ENCODE data around the gene KLHL29. TPM values are rescaled to one million over a fixed set of nuclear protein-coding genes. Genes with fewer than 3 reads are reported as not detected.

Gene KLHL29
- total RNA-seq, 2 experiments from 2014 or later = 0.10 to 0.33 TPM

DNA sequence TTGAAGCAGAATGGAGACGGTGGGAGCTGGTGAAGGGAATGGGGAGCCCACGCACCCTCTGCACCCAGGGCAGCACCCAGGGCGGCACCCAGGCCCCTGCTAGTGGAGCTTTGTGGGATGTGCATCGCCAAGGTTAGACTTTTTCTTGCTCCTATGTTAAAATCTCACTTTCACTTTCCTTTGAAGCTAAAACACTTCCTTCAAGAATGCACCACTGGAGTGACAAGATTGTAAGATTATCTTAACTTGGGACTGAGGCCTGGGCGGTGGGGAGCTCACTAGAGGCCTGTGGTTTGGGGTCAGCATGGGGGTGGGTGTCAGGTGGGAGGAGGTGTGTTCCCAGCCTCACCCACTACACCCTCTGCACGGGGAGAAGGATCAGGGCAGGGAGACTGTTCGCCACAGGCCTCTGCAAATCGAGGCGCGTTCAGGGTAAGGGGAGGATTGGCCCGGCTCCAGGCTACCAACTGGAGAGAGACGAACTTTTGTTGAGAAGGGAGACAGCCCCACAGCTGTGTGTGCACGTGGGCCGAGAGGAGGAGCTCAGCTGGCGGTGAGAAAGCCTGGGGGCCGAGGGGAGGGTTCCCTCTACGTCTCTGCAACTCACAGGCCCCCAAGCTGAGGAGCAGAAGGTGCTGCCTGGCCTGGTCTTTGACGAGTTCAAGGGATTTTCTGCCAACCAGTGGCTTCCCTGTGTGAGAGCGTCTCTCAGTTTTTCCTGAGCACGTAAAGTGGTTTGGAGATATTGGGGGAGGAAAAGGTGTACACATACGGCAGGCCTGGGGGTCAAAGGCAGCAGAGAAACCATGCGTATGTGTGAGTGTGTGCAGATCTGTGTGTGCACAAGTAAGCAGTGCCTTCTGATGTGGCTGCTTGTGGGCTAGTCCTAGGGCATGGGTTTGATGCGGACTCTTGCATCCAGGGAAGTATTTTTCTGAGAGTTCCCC is 147.7 kb downstream of the KLHL29 start:
- peaks cover 24% of the 10 kb centered on the region for H3K4me1 Mint-ChIP-seq
- peak; percentile 38 for DNase-seq
- POLR2A ChIA-PET = interaction anchor here (0.7 kb wide), 1 partner anchor 21 kb away, joined by 3 read pairs; no protein-coding TSS in a partner anchor
- peak overlapping the region; percentile 74 for H3K27ac Mint-ChIP-seq
- H3K9me3 Mint-ChIP-seq = no peaks in the 10 kb centered on the region
- CTCF ChIA-PET = interaction anchor here (0.9 to 1.0 kb wide), 2 partner anchors 13 to 34 kb away, joined by 3 read pairs; no protein-coding TSS in a partner anchor
- H3K27me3 Mint-ChIP-seq = no peaks in the 10 kb centered on the region
- no peaks in the 10 kb centered on the region for H3K36me3 Mint-ChIP-seq (ENCODE audit: low read depth)
- peak overlapping the region; percentile 70 for H3K4me3 Mint-ChIP-seq

DNA sequence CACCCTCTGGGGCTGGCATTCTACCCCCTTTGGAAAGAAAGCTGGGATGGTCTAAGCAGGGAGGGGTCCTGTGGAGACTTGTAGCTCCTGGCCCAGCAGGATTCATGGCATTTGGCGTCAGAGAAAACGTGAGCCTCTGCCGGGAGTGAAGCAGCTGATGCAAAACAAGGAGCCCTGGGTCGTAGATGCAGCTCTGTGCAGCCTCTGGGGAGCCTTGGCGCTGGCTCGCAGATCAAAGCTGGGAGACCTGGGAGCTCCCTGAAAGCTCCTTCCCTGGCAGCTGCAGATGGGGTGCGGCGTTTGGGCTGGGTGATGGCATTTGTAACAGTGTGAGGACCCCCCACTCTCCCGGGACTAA is 148.3 kb downstream of the KLHL29 start:
- ChIA-PET POLR2A (no interaction called here), CTCF (no interaction called here)
- Mint-ChIP-seq H3K27ac (no peak overlapping the region), H3K4me3 (peak overlapping the region; percentile 70), H3K27me3 (no peaks in the 10 kb centered on the region), H3K9me3 (no peaks in the 10 kb centered on the region), H3K36me3 (ENCODE audit: low read depth) (no peaks in the 10 kb centered on the region), H3K4me1 (peaks cover 24% of the 10 kb centered on the region)
- no peak for DNase-seq

DNA sequence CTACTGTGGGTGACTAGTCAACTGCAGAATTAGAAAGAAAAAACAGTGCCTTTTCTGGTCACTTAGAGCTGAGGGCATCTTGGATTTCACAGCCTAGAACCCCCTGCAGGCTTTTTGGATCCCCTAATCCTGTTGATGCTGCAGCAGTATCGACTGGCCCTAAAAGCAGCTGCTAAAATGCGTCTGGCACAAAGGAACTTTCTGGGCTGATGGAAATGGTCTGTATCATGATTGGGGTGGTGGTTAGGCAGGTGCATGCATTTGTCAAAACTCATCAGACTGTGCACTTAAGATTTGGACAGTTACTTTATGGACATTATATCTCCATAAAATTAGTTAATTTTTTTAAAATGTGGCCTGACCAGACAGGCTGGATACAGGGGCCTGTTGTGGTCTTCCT is 149.8 kb downstream of the KLHL29 start:
- DNase-seq = no peak
- peaks cover 24% of the 10 kb centered on the region for H3K4me1 Mint-ChIP-seq
- no peak overlapping the region for H3K4me3 Mint-ChIP-seq

DNA sequence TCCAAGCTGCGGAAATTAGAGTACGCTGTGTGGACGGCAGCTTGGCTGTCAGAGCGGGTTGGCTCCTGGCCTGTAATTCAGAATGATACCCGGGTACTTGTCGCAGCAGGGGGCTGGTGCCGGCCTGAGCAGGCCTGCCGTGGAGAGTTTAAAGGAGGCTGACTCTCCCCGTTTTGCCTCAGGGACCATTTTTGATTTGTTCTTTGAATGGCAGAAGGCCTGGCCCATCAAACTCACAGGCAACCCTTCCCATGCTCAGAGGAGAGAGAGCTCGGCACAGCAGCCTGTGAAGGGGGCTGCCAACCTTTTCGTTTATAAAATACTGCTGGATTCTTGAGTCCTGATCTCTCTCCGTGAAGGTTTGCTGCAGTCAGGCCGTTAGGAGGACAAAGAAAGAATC is 151.3 kb downstream of the KLHL29 start:
- no peak overlapping the region for H3K27ac Mint-ChIP-seq
- no peaks in the 10 kb centered on the region for H3K9me3 Mint-ChIP-seq
- no peak for DNase-seq
- H3K27me3 Mint-ChIP-seq = peaks cover 2% of the 10 kb centered on the region
- no peak overlapping the region for H3K4me3 Mint-ChIP-seq
- H3K4me1 Mint-ChIP-seq = peaks cover 23% of the 10 kb centered on the region
- ChIA-PET CTCF (no interaction called here), POLR2A (no interaction called here)
- no peaks in the 10 kb centered on the region for H3K36me3 Mint-ChIP-seq (ENCODE audit: low read depth)

More for the DNA sequence above, 149.8 kb downstream of the KLHL29 start:
- H3K36me3 Mint-ChIP-seq (ENCODE audit: low read depth) = no peaks in the 10 kb centered on the region
- H3K9me3 Mint-ChIP-seq = no peaks in the 10 kb centered on the region
- ChIA-PET POLR2A (interaction anchor here (1.0 kb wide), 1 partner anchor 9 kb away, joined by 3 read pairs; no protein-coding TSS in a partner anchor), CTCF (no interaction called here)
- H3K27ac Mint-ChIP-seq = no peak overlapping the region
- H3K27me3 Mint-ChIP-seq = no peaks in the 10 kb centered on the region

DNA sequence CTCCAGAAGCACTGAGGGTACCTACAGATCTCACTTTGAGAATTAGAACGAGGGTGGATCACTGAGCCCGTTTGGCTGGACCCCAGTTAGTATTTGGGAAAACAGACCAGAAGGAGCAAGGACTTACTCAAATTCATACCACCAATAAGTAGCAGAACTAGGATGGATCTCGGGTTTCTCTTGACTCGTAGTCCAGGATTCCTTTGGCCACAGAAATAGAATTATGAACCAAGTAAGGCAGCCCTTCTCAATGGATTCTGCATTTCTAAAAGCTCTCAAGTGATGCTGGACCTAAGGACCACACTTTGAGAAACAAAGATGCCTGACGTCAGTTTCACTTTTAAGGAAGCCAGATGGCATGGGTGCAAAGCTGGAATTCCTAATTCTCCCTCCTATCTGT is 153.0 kb downstream of the KLHL29 start:
- Mint-ChIP-seq H3K27ac (no peak overlapping the region), H3K36me3 (ENCODE audit: low read depth) (no peaks in the 10 kb centered on the region), H3K4me1 (peaks cover 6% of the 10 kb centered on the region), H3K4me3 (no peak overlapping the region), H3K9me3 (no peaks in the 10 kb centered on the region), H3K27me3 (peaks cover 2% of the 10 kb centered on the region)
- no peak for DNase-seq
- ChIA-PET CTCF (no interaction called here), POLR2A (no interaction called here)

DNA sequence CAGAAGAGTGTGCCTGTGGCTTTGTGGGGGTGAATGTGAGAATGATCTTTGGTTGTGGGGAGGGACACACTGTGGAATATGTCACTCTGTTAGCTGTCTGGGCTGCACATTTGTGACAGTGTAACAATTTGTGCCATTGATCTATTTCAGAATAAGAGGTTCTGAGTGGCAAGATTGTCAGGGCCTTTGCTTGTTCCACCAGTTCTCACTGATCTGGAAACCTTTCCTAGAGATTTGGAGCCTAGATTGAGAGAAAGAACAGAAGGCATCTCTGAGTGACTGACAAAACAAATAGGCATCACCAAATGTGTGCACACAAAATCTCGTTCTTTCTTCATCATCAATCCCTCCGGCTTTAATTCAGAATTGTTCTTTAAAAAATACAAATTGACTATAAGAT is 153.6 kb downstream of the KLHL29 start:
- ChIA-PET CTCF (no interaction called here), POLR2A (no interaction called here)
- Mint-ChIP-seq H3K27ac (no peak overlapping the region), H3K27me3 (peaks cover 2% of the 10 kb centered on the region), H3K9me3 (no peaks in the 10 kb centered on the region), H3K4me3 (no peak overlapping the region), H3K4me1 (peaks cover 4% of the 10 kb centered on the region), H3K36me3 (ENCODE audit: low read depth) (no peaks in the 10 kb centered on the region)
- no peak for DNase-seq

DNA sequence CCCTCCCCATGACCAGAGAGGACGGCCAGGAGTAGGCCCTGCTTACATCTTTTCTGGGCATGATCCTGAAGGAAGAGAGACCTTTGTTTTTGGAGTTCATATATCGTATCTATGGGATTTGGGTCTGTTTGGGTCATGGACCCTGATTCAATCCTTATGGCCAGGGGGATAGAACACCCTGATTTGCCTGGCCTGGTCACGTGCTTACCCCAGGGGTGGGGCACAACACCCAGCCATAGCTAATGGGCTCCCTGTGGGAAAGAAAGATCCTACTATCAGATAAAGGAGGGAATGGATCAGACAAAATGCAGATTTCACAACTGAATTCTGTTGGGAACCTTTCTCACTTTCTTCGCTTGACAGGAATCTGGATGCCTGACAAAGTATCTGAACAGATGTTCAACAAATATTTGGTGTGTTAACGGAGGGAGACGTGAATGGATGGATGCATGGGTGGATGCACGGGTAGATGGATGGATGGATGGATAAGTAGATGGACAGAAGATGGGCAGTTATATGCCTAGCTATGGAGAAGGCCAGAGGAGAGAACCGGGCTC is 155.9 kb downstream of the KLHL29 start:
- ChIA-PET CTCF (no interaction called here), POLR2A (no interaction called here)
- Mint-ChIP-seq H3K4me1 (no peaks in the 10 kb centered on the region), H3K9me3 (no peaks in the 10 kb centered on the region), H3K27ac (no peak overlapping the region), H3K27me3 (peaks cover 2% of the 10 kb centered on the region), H3K36me3 (ENCODE audit: low read depth) (no peaks in the 10 kb centered on the region), H3K4me3 (no peak overlapping the region)
- no peak for DNase-seq

DNA sequence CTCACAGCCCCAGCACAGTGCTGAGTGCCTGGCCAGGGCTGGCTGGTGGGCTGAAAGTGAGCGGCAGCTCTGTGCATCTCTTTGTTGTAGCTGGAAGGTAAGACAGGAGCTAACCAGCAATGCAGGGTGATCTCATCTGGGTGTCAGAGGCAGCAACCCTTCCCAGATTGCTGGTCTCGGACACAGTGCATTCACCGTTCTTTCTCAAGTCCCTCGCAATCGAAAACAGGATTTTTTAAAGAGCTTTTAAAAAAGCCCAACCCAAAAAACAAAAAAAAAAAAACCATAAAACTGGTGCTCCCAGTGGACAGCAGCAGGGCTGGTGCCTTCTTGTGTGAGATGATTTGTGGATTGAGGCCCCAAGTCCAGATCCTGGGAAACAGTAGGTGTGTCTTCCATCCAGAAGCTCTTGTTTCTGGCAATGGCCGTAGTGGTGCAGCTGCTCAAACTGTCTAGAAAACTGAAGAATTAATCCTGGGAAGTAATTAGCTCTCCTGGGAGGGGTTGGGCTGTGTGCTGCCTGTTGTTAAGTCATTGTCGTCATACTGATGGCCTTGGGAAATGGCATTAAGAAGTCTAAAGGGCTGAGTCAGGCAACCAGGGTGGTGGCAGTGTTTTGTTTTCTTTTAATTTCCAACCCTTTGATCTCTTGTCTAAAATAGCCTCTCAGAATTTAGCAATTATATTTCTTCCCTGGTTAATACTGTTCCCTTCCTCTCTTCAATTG is 156.7 kb downstream of the KLHL29 start:
- H3K27me3 Mint-ChIP-seq = peaks cover 4% of the 10 kb centered on the region
- H3K27ac Mint-ChIP-seq = no peak overlapping the region
- H3K4me1 Mint-ChIP-seq = no peaks in the 10 kb centered on the region
- ChIA-PET CTCF (no interaction called here), POLR2A (no interaction called here)
- H3K36me3 Mint-ChIP-seq (ENCODE audit: low read depth) = no peaks in the 10 kb centered on the region
- no peak for DNase-seq
- no peaks in the 10 kb centered on the region for H3K9me3 Mint-ChIP-seq
- no peak overlapping the region for H3K4me3 Mint-ChIP-seq

DNA sequence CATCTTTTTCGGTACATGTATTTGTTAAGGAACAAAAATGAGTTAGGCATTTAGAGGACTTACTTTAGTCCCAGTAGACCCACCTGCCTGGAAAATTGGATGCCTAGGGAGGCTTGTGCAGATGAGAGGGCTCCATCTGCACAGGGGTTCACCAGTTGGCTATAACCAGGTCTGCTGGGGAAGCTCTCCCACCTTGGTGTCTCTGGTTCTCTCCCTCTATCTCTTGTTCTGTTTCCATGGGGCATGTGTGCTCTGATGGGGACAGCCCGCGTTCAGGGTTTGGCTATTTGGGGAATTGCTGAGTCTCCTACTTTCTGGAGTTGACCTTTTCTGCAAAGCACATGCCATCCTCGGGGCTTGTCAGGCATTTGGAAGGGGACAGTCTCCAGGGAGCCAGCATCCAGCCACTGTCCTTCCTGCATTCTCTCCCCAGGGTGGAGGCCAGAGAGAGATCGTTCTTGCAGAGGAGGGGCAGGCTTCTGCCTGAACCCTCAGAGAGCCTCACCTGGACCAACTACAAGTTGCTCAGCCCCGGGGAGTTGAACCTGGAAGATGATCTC is 157.3 kb downstream of the KLHL29 start:
- H3K4me3 Mint-ChIP-seq = no peak overlapping the region
- CTCF ChIA-PET = no interaction called here
- H3K27me3 Mint-ChIP-seq = peaks cover 4% of the 10 kb centered on the region
- H3K27ac Mint-ChIP-seq = no peak overlapping the region
- no peaks in the 10 kb centered on the region for H3K4me1 Mint-ChIP-seq
- no peaks in the 10 kb centered on the region for H3K9me3 Mint-ChIP-seq
- POLR2A ChIA-PET = no interaction called here
- DNase-seq = no peak
- H3K36me3 Mint-ChIP-seq (ENCODE audit: low read depth) = no peaks in the 10 kb centered on the region

DNA sequence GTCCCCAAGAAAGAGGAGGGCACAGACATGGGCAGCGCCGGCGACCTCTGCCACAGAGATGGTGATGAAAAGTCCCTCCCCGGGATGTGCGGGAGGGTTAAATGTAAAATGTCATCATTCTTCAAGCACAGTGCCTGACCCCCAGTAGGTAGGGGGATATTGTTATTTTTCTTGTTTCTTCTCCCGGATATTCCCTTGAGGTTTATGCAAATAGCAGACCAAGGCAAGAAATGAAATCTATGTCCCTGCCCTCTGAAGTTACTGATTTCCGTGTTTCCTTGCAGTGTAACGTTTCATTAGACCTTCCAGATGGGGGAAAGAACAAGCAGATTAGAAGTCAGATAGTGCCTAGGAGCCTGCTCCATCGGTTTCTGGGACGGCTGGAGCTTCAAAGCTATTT is 158.3 kb downstream of the KLHL29 start:
- POLR2A ChIA-PET = no interaction called here
- H3K4me3 Mint-ChIP-seq = no peak overlapping the region
- H3K36me3 Mint-ChIP-seq (ENCODE audit: low read depth) = no peaks in the 10 kb centered on the region

DNA sequence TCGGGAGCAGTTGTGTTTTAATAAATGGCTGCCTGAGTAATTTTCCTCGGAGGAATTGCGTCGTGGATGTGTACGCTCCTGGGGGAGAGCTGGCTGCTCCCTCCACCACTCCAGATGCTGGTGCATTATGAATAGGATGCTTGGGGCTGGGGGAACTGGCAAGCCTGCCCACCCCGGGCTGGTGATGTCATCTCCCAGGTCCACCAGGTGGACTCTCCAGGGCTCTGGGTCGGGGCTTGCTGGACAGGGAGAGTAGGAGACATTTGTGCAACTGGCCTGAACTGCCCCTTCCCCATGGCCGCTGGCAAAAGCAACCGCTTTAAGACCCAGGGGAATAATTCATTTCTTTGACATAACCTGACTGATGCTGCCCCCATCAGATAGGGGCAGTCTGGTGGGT is 158.7 kb downstream of the KLHL29 start:
- ChIA-PET CTCF (no interaction called here), POLR2A (interaction anchor here (0.8 kb wide), 1 partner anchor 9 kb away, joined by 3 read pairs; no protein-coding TSS in a partner anchor)
- H3K27me3 Mint-ChIP-seq = peaks cover 4% of the 10 kb centered on the region
- H3K4me1 Mint-ChIP-seq = no peaks in the 10 kb centered on the region
- no peak overlapping the region for H3K4me3 Mint-ChIP-seq
- no peak overlapping the region for H3K27ac Mint-ChIP-seq
- H3K36me3 Mint-ChIP-seq (ENCODE audit: low read depth) = no peaks in the 10 kb centered on the region
- H3K9me3 Mint-ChIP-seq = no peaks in the 10 kb centered on the region
- no peak for DNase-seq

More for the DNA sequence above, 158.3 kb downstream of the KLHL29 start:
- CTCF ChIA-PET = no interaction called here
- no peak overlapping the region for H3K27ac Mint-ChIP-seq
- no peak for DNase-seq
- H3K9me3 Mint-ChIP-seq = no peaks in the 10 kb centered on the region
- H3K27me3 Mint-ChIP-seq = peaks cover 4% of the 10 kb centered on the region
- no peaks in the 10 kb centered on the region for H3K4me1 Mint-ChIP-seq

DNA sequence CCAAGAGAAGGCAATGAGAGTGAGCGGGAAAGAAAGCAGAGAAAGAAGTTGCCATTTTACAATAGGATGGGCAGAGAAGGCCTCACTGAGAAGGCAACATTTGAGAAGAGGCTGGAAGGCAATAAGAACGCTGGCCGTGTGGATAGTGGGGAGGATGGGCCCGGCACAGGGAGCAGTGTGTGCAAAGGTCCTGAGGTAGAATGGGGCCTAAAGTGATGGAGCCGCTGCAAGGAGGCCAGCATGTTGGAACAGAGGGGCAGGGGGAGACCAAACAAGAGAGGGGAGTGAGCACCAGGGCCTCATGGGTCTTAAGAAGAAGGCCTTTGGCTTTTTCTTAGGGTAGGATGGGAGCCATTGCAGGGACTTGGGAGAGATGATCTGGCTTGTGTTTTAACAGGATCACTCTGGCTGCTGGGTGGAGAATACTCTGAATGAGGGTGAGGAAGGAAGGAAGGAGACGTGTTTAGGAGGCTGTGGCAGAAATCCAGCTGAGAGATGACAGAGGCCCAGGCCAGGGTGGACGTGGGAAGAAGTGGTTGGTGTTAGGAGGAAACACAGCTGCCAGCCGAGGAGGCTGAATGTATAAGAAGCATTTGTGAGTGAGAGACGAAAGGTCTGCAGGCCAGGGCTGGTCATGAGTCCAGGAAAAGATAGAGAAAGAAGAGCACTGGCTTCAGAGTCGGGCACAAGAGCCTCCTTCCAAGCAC is 159.8 kb downstream of the KLHL29 start:
- CTCF ChIA-PET = no interaction called here

DNA sequence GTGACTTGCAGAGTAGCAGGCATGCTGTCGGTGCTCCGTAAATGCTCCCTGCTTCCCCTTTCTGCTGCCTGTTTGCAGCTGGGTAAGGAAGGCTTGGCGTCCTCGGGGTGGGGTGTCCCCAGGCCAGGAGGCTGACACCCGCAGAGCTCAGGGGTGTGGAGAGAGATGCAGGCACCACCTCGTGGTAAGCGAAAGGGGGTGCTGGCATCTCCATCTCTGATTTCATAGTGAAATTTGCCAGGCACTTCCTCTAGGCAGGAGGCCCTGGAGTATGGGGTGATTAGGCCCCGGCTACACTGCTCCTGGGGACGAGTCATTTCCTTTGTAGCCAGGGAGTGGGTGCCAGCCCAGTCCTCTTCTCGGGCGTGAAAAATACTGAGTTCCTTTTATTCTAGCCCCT is 160.4 kb downstream of the KLHL29 start:
- POLR2A ChIA-PET = no interaction called here

More for the DNA sequence above, 159.8 kb downstream of the KLHL29 start:
- no peak overlapping the region for H3K4me3 Mint-ChIP-seq
- no peak for DNase-seq
- H3K4me1 Mint-ChIP-seq = no peaks in the 10 kb centered on the region
- no peak overlapping the region for H3K27ac Mint-ChIP-seq
- H3K27me3 Mint-ChIP-seq = peaks cover 4% of the 10 kb centered on the region
- no peaks in the 10 kb centered on the region for H3K36me3 Mint-ChIP-seq (ENCODE audit: low read depth)
- POLR2A ChIA-PET = no interaction called here
- no peaks in the 10 kb centered on the region for H3K9me3 Mint-ChIP-seq

More for the DNA sequence above, 160.4 kb downstream of the KLHL29 start:
- Mint-ChIP-seq H3K9me3 (no peaks in the 10 kb centered on the region), H3K27me3 (peaks cover 4% of the 10 kb centered on the region), H3K4me1 (no peaks in the 10 kb centered on the region), H3K36me3 (ENCODE audit: low read depth) (no peaks in the 10 kb centered on the region), H3K4me3 (no peak overlapping the region), H3K27ac (no peak overlapping the region)
- CTCF ChIA-PET = interaction anchor here (1.3 kb wide), 1 partner anchor 13 kb away, joined by 3 read pairs; no protein-coding TSS in a partner anchor
- no peak for DNase-seq
